Ovary (tissue), 9 donors: ENCODE data around the gene PMFBP1. TPM values are rescaled to one million over a fixed set of nuclear protein-coding genes. Genes with fewer than 3 reads are reported as not detected.
A peak's percentile ranks its signal among the peaks of the same experiment; 100 is the strongest.

ENCODE experiments used
- DNase-seq, 5 donors: peaks; one replicate each; pipeline ENCODE4 v3.0.0-alpha.2; 2019 to 2020
- H3K27ac ChIP-seq, 2 donors: fragments of 200-600 bp; one replicate each; pipeline versions ENCODE4 v1.5.1 to v1.8.0; 2019 to 2022
- H3K27me3 ChIP-seq: fragments of 200-600 bp; one replicate; pipeline ENCODE4 v1.8.0; 2022
- H3K36me3 ChIP-seq: fragments of 200-600 bp; sonication (generic); one replicate; pipeline ENCODE4 v1.5.1; 2019
- H3K4me1 ChIP-seq: one replicate; pipeline ENCODE4 v1.8.1; 2013; ENCODE audit warnings: mild to moderate bottlenecking, moderate library complexity; ENCODE audit not compliant: insufficient read depth
- H3K4me3 ChIP-seq: fragments of 200-600 bp; sonication (generic); one replicate; pipeline ENCODE4 v1.5.1; 2017
- H3K9me3 ChIP-seq, 2 donors: fragments of 200-600 bp in 1 of 2; sonication (generic) in 1 of 2; one replicate each; pipeline versions ENCODE4 v1.5.1 to v1.8.1; 2013 to 2019; ENCODE audit warnings: mild to moderate bottlenecking in 1 of 2, moderate library complexity in 1 of 2
- CTCF ChIP-seq, 3 donors: fragments of 450-650 bp in 2 of 3; fragments of 200-600 bp in 1 of 3; IDR thresholded peaks; one replicate each; pipeline versions ENCODE4 v1.5.1 to v1.8.0; 2016 to 2022; ENCODE audit warnings: antibody characterized with exemption in 3 of 3, mild to moderate bottlenecking in 1 of 3
- EP300 ChIP-seq: sonication (generic); formaldehyde crosslinking; IDR thresholded peaks from one replicate; pipeline ENCODE4 v1.6.1; 2017; ENCODE audit warnings: antibody characterized with exemption
- POLR2A ChIP-seq: fragments of 450-650 bp; IDR thresholded peaks from one replicate; pipeline ENCODE4 v1.6.1; 2017; ENCODE audit warnings: antibody characterized with exemption, mild to moderate bottlenecking, moderate library complexity
- WGBS, 3 donors: extraction: QIAGEN DNeasy Blood & Tissue Kit in 1 of 3; methylation state at CpG; one replicate each; pipeline versions ENCODE4 v1.1.5 to v1.1.7; 2013 to 2017; 5-methylcytosine and 5-hydroxymethylcytosine counted together
- intact Hi-C, 4 donors: fragments of 100-400 bp; cut with DNase I; formaldehyde crosslinking; loops; one replicate each; pipeline versions ENCODE4 v1.11.0 to v1.15.1; 2022 to 2023
- polyA plus RNA-seq, 2 donors: library from polyadenylated mRNA; stranded (reverse); fragments of 200-250 nt in 1 of 2; fragments of 350-450 nt in 1 of 2; fragmentation: Illumina TruSeq in 1 of 2; extraction: RNeasy Lipid Tissue Mini Kit (QIAGEN cat#74804) in 1 of 2; gene quantifications; one replicate each; pipeline ENCODE4 v1.2.3, GENCODE V29; 2013 to 2014
- total RNA-seq, 7 donors: library from RNA; depleted of rRNA in 2 of 7; stranded (reverse); fragments of >200 nt in 2 of 7; fragmentation: NEBNext Ultra II Directional in 3 of 7; extraction: Animal tissue kit (Norgen Biotek cat#: 25700) in 3 of 7; gene quantifications; one replicate each; pipeline versions ENCODE4 v1.1.0 to v1.2.4, GENCODE V29; 2016 to 2023
- donor health status: DM: no; HTN: no; CAD: no; lungs with moderate emphysema.
- donor health status: DM: no; HTN: no; CAD: no.
- donor health status: Bipolar disorder and iron deficiency.
- donor health status: DM: yes; HTN: yes; CAD: no.
- donor health status: DM: no; HTN: no; CAD: no.
- donor health status: DM: yes; HTN: yes; CAD: no.

PMFBP1 gene
- total and polyA plus RNA-seq, 9 donors = 0.12 to 1.7 (median 0.57) TPM

- no peaks in the 10 kb centered on the region for H3K9me3 ChIP-seq
- TF ChIP-seq EP300 (no peak), POLR2A (no peak), CTCF (IDR thresholded peaks at IDR 0.05) (no peak)
- H3K4me1 ChIP-seq = peaks cover 17% of the 10 kb centered on the region
- intact Hi-C loops = no loop called here
- no peaks in the 10 kb centered on the region for H3K27me3 ChIP-seq
- DNase-seq = peak in 3 of 5 donors; percentile 33 to 65 (median 44)
- H3K4me3 ChIP-seq = no peak overlapping the region
- peak overlapping the region in 1 of 2 donors; percentile 74 for H3K27ac ChIP-seq
- 41 to 47% (median 47%) methylated on average over 8 of the region's 8 CpGs for WGBS, 3 donors
- no peaks in the 10 kb centered on the region for H3K36me3 ChIP-seq
Measured at GRCh38 chr16:72073560-72074230, 98.3 kb downstream of the PMFBP1 start.

- peak; percentile 32 to 58 (median 53) for DNase-seq
- Histone ChIP-seq H3K27ac (peak overlapping the region in 1 of 2 donors; percentile 74), H3K4me3 (no peak overlapping the region), H3K36me3 (no peaks in the 10 kb centered on the region), H3K27me3 (no peaks in the 10 kb centered on the region), H3K9me3 (no peaks in the 10 kb centered on the region), H3K4me1 (peaks cover 17% of the 10 kb centered on the region)
- whole genome bisulfite sequencing, 3 donors = 2 to 13% (median 7%) methylated on average over 12 of the region's 12 CpGs
- intact Hi-C loops = no loop called here
- TF ChIP-seq EP300 (no peak), CTCF (IDR thresholded peaks at IDR 0.05) (no peak), POLR2A (no peak)
Measured at GRCh38 chr16:72072514-72073342, 99.2 kb downstream of the PMFBP1 start.

Other genes with a start within 250 kb of the PMFBP1 start
- gene PKD1L3, start 171.8 kb downstream of the PMFBP1 start, total RNA-seq = under 1 TPM in 6 of 7 donors, not detected in 1; 0.03 to 0.30 (median 0.22) TPM
- under 1 TPM; 0.07 to 0.15 TPM for gene PKD1L3, start 171.8 kb downstream of the PMFBP1 start, polyA plus RNA-seq
- gene DHODH, start 163.4 kb downstream of the PMFBP1 start, total RNA-seq = 10 to 100 TPM in 4 of 7 donors, 1 to 10 TPM in 3; 3.2 to 13.0 (median 10.6) TPM
- 1 to 10 TPM; 5.6 to 9.4 TPM for gene DHODH, start 163.4 kb downstream of the PMFBP1 start, polyA plus RNA-seq
- gene HP, start 117.7 kb downstream of the PMFBP1 start, total RNA-seq = 100 to 1,000 TPM in 1 of 7 donors, 10 to 100 TPM in 5, under 1 TPM in 1; 0.66 to 186 (median 23.9) TPM
- gene HP, start 117.7 kb downstream of the PMFBP1 start, polyA plus RNA-seq = 10 to 100 TPM; 20.0 to 30.1 TPM
- gene HPR, start 108.9 kb downstream of the PMFBP1 start, total RNA-seq = 1 to 10 TPM in 4 of 7 donors, under 1 TPM in 3; 0.32 to 2.4 (median 1.1) TPM
- gene HPR, start 108.9 kb downstream of the PMFBP1 start, polyA plus RNA-seq = 1 to 10 TPM; 1.7 to 2.2 TPM
- 10 to 100 TPM; 10.6 to 23.1 (median 14.7) TPM for gene TXNL4B, start 78.5 kb downstream of the PMFBP1 start, total RNA-seq
- 10 to 100 TPM; 16.8 to 20.4 TPM for gene TXNL4B, start 78.5 kb downstream of the PMFBP1 start, polyA plus RNA-seq
- gene DHX38, start 78.3 kb downstream of the PMFBP1 start, total RNA-seq = 10 to 100 TPM; 33.0 to 70.5 (median 59.1) TPM
- 10 to 100 TPM; 45.2 to 81.7 TPM for gene DHX38, start 78.3 kb downstream of the PMFBP1 start, polyA plus RNA-seq